ENCODE measurements around the gene SUFU. TPM values are rescaled to one million over a fixed set of nuclear protein-coding genes. Genes with fewer than 3 reads are reported as not detected.

SUFU gene
- total and polyA plus RNA-seq, 2 of the 8 experiments (the other 6 are each of a cell fraction or from before 2014, with no cell fraction given) = 7.0 to 10.8 TPM

DNA sequence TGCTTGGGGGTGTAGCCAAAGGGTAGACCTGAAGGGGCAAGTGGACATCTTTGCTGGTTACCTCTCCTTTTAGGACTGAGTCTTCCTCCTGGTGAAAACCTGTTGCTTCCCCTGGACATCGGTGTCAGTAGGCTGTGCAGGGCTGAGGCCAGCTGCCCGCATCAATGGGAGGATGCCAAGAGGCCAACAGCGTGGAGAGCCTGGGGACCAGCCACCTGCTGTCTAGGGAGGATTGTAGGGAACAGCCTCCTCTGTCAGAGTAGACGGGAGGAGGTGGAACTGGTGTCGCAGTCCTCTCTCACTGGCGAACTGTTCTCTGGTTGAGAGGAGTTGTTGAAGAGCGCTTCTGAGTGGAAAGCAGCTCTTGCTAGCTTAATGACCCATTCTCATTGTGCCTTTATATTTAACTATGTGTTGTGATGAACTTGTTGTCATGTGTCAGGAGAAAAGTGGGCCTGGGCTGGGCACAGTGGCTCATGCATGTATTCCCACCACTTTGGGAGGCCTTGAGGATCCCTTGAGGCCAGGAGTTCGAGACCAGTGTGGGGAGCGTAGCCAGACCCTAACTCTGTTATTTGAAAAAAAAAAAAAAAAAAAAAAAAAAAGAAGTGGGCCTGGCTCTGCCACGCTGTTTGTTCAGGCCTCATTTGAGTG lies 1.8 kb downstream of the SUFU start (continued):
- no peak for TF ChIP-seq CEBPB (IDR thresholded peaks at IDR 0.05; ENCODE audit: low read depth, low read length)
- no peak for TF ChIP-seq TAF1 (IDR thresholded peaks at IDR 0.05; ENCODE audit: low read depth, low read length)
- no peak for TF ChIP-seq RNF2 (IDR thresholded peaks at IDR 0.05; ENCODE audit: borderline replicate concordance, low read depth, low read length, missing control alignments, poor library complexity, severe bottlenecking)
- TF ChIP-seq CHD2 (IDR thresholded peaks at IDR 0.05; ENCODE audit: low read length) = no peak
- no peak for TF ChIP-seq SP4 (IDR thresholded peaks at IDR 0.05; ENCODE audit: low read length)

All from H1 (cell line).